ENCODE measurements around the gene PDCD2.
A peak's percentile ranks its signal among the peaks of the same experiment; 100 is the strongest.
"Not testable (repeated sequence)": the region's sequence is repeated elsewhere in the genome, so short reads cannot be mapped to it uniquely, and the experiment has no call there.

Gene PDCD2

GRCh38 chr6:170552765-170553533 lies 31.5 kb downstream of the PDCD2 start, which contains the start of gene PSMB1:
Gene PSMB1, minus strand, starts transcription at chr6:170553307. Its CDS starts 65 bp downstream, at chr6:170553242.
- peak; percentile 82 for DNase-seq (ENCODE audit: low read depth in 2 of 2)

- DNase-seq (ENCODE audit: low read depth in 2 of 2): no peak
Observed at GRCh38 chr6:170545405-170545804, 39.0 kb downstream of the PDCD2 start.

GRCh38 chr6:170542031-170542719 lies 42.3 kb downstream of the PDCD2 start:
- DNase-seq (ENCODE audit: low read depth in 2 of 2): no peak

GRCh38 chr6:170537329-170537728 lies 47.1 kb downstream of the PDCD2 start:
- DNase-seq (ENCODE audit: low read depth in 2 of 2): no peak

- no peak for DNase-seq (ENCODE audit: low read depth in 2 of 2)
Observed at GRCh38 chr6:170536671-170537070, 47.8 kb downstream of the PDCD2 start.

- no peak for DNase-seq (ENCODE audit: low read depth in 2 of 2)
Observed at GRCh38 chr6:170535004-170535403, 49.4 kb downstream of the PDCD2 start.

- DNase-seq (ENCODE audit: low read depth in 2 of 2): no peak
Observed at GRCh38 chr6:170533792-170534191, 50.6 kb downstream of the PDCD2 start.

- DNase-seq (ENCODE audit: low read depth in 2 of 2): no peak
Observed at GRCh38 chr6:170532867-170533488, 51.5 kb downstream of the PDCD2 start.

- peak; percentile 24 to 52 for DNase-seq (ENCODE audit: low read depth in 2 of 2)
Observed at GRCh38 chr6:170529839-170530469, 54.5 kb downstream of the PDCD2 start.

GRCh38 chr6:170527995-170528394 lies 56.4 kb downstream of the PDCD2 start:
- not testable (repeated sequence) for DNase-seq (ENCODE audit: low read depth in 2 of 2)

GRCh38 chr6:170525795-170526194 lies 58.6 kb downstream of the PDCD2 start:
- no peak for DNase-seq (ENCODE audit: low read depth in 2 of 2)
